GM19238 (cell line): Measurements from ENCODE around the gene ACTR3C.
"Not testable (repeated sequence)": the region's sequence is repeated elsewhere in the genome, so short reads cannot be mapped to it uniquely, and the experiment has no call there.

ENCODE experiments used
- DNase-seq: peaks from one replicate; pipeline ENCODE4 v3.0.0; 2011; ENCODE audit warnings: low spot score; ENCODE audit not compliant: insufficient read length

Gene ACTR3C

GRCh38 chr7:150336746-150337145 lies 13.4 kb upstream of the ACTR3C start:
- no peak for DNase-seq

DNA sequence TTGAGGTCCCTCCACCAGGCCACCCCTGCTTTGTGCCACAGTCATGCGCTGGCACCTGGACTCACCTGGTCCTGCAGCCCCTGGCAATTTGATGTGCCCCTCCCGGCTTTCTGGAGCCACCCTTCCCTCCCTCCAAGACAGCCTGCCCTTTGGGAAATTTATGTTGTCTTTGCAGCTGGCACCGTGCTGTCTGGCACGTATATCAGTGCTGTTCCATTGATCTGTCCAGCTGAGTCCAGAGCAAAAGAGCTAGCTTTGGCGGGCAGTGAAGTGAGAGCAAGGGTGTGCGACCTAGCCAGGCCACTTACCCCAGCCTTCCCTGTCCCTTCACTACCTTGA lies 12.4 kb upstream of the ACTR3C start:
- no peak for DNase-seq

GRCh38 chr7:150335108-150335773 lies 11.9 kb upstream of the ACTR3C start:
- DNase-seq, result no peak

GRCh38 chr7:150334108-150334507 lies 10.8 kb upstream of the ACTR3C start:
- DNase-seq, result no peak

GRCh38 chr7:150333659-150334058 lies 10.3 kb upstream of the ACTR3C start:
- no peak for DNase-seq

- no peak for DNase-seq
Measured at GRCh38 chr7:150332852-150333635, 9.7 kb upstream of the ACTR3C start.

DNA sequence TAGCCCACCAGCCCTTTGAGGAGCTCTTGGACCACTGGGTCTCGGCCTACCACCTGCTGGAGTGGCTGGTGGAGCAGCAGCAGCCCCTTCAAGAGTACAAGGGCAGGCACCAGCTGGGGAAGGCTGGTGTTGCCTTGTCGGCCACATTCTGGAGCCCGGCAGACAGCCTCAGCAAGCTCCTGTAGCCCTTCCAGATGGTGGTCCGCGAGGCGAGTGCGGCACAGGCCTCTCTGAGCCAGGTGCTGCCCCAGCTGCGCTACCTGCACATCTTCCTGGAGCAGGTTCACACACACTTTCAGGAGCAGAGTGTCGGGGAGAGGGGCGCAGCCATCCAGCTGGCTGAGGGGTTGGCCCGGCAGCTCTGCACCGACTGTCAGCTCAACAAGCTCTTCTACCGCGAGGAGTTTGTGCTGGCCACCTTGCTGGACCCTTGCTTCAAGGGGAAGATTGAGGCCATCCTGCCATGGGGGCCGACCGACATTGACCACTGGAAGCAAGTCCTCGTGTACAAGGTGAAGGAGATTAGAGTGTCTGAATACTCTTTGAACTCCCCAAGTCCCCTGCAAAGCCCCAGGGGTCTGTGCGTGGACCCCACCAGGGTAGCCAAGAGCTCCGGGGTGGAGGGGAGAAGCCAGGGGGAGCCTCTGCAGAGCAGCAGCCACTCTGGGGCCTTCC lies 7.0 kb upstream of the ACTR3C start:
- DNase-seq, result no peak

- DNase-seq, result no peak
Measured at GRCh38 chr7:150329331-150330120, 6.2 kb upstream of the ACTR3C start.

DNA sequence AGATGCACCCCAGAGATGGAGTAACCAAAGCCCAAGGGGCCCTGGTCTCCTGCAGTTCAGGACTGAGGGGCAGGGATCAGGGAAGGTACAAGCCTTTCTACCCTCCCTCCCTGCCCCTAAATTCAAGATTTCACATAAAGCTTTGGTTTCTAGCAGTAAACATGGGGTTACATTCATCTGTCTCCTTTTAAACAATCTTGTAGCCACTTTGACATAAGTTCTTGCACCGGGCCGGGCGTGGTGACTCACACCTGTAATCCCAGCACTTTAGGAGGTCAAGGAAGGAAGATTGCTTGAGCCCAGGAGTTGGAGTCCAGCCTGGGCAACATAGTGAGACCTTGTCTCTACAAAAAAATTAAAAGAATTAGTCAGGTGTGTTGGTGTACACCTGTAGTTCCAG lies 4.0 kb upstream of the ACTR3C start:
- DNase-seq, result no peak

- DNase-seq, result no peak
Measured at GRCh38 chr7:150326657-150327268, 3.4 kb upstream of the ACTR3C start.

DNA sequence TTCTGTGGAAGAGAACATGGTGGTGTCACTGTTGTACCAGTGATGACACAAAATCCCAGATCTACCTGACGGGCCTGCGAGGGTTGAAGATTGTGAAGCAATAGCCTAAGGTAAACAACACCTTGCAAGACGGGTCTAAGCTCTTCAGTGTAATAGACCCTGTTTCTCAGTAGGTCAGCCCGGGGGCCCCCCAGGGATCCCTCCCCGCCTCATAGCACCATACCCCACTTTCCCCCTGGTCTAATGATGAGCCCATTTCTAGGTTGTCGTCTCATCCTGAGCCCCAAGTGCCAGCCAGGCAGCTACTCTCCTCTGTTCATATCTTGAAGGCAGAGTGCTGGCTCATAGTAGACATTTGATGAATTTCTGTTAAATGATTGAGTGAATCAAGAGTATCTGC lies 2.6 kb upstream of the ACTR3C start:
- DNase-seq, result no peak

GRCh38 chr7:150325110-150325611 lies 1.8 kb upstream of the ACTR3C start:
- no peak for DNase-seq

GRCh38 chr7:150324373-150324961 lies 1.1 kb upstream of the ACTR3C start:
- DNase-seq, result no peak

DNA sequence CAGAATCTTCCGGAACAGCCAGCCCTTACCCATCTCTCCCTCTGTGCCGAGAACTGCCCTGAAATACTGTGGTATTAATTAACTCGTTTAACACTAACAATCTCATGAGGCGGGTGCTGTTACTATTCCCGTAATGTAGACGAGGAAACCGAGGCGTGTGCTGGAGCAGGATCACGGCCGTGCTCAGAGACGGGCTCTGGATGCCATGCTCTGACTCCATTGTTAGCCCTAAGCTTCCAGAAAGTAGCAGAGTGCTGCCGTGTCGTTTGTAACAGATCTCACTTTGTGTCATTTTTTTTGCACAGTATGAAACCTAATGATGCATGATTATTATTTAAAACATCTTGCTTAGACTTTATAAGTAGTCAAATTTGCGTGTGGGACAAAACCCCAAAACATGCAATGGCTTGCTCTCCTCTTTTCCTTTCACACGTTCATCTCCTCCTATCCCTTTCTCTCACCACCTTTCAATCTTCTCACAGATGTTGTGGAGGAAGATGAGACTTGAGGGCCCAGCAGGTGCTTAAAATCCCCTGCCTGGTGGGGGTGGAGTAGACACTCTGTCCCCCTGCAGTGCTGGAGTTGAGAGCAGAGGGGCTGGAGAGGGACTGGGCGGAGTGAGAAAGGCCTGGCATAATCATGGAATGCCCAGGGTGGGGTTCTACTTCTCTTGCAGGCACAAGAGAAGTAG lies 482 bp upstream of the ACTR3C start:
- DNase-seq, result no peak

DNA sequence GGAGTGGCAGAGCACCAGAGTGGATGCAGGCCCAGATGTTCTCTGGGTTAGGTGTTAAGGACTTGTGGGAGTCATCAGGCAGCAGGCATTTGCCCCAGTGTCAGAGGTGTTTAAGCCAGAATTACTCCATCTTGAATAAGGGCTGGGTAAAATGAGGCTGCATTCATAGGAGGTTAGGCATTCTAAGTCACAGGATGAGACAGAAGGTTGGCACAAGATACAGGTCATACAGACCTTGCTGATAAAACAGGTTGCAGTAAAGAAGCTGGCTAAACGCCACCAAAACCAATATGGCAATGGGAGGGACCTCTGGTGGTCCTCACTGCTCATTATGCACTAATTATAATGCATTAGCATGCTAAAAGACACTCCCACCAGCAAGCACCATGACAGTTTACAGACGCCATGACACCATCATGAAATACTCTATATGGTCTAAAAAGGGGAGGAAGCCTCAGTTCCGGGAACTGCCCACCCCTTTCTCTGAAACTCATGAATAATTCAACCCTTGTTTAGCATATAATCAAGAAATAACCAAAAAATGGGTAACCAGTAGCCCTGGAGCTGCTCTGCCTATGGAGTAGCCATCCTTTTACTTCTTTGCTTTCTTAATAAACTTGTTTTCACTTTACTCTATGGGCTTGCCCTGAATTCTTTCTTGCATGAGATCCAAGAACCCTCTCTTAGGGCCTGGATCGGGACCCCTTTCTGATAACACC lies 1.1 kb downstream of the ACTR3C start:
- DNase-seq, result no peak

DNA sequence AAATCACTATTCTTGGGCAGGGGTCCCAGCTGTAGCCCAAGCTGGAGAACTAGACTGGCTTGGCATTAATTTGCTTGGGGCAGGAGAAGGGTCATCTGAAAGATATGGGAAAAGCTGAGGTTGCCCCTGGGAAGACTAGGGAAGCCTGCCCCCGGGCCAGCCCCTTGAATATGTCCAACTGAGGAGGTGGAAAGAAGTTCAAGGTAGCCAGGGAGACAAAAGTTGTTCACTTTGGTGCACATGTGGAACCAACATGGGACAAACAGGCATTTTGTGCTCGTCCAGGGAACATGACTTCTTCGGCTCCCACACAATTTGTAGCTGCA lies 1.6 kb downstream of the ACTR3C start:
- no peak for DNase-seq

DNA sequence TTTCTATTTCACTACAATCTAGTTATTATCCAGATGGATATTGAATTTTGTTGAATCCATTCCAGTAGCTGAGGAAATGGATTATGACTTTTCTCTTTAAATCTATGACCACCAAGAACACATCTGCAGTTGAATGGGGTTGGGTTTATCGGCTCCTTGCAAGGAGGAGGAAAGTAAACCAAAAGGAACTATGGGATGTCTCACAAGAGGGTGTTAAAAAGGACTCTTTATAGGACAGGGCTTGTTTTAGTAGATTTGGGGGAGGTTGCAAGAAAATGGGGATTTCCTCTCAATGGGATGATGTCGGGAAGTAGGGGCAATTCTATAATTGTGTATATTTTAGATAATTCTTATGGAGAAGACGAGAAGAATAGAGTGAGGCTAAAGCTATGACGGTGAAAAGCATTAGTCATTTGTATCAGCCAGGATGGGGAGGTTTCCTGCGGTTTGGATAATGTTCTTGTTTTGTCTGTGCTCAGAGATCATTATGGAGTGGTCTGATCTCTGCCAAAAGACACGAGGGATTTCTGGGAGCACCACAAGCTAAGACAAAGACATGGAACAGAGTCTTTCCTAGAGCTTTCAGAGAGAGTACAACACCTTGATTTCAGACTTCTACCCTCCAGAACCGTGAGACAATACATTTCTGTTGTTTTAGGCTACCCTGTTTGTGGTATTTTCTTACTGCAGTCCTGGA lies 5.4 kb downstream of the ACTR3C start:
- DNase-seq, result no peak

DNA sequence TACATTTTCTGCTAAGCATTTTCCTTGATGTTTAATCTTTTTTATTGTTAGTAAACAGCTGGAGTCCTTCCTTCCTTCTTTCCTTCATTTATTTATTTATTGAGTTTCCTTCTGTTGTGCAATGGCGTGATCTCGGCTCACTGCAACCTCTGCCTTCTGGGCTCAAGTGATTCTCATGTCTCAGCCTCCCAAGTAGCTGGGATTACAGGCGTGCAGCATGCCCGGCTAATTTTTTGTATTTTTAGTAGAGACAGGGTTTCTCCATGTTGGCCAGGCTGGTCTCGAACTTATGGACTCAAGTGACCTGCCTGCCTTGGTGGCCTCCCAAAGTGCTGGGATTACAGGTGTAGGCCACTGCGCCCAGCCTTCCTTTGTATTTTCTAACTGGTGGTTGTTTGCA lies 6.4 kb downstream of the ACTR3C start:
- not testable (repeated sequence) for DNase-seq

DNA sequence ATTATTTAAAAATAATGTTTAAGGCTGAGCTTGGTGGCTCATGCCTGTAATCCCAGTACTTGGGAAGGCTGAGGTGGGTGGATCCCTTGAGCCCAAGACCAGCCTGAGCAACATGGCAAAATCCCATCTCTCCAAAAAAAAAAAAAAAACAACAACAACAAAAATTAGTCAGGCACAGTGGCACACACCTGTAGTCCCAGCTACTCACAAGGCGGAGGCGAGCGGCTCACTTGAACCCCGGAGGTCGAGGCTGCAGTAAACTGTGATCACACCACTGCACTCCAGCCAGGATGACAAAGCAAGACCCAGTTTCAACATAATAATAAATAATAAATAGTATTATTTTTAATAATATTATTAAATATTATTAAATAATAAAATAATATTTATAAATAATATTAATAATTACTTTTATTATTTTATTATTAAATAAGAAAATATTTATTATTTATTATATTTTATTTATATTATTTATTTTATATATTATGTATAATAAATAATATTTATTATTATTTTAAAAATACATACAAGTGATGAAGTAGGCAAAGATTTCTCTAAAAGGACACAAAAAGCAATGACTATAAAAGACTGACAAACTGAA lies 8.6 kb downstream of the ACTR3C start:
- no peak for DNase-seq
